Measurements from ENCODE around the gene RAI1. TPM values are rescaled to one million over a fixed set of nuclear protein-coding genes. Genes with fewer than 3 reads are reported as not detected.

The RAI1 gene
- total RNA-seq, 1 donor from 2014 or later: 29.2 TPM

- H3K36me3 ChIP-seq: no peaks in the 10 kb centered on the region
- H3K27me3 ChIP-seq: no peaks in the 10 kb centered on the region
- H3K27ac ChIP-seq: no peak overlapping the region
- no peak overlapping the region for H3K4me3 ChIP-seq
- DNase-seq (ENCODE audit: extremely low spot score in 2 of 2): no peak
- H3K4me1 ChIP-seq: peaks cover 8% of the 10 kb centered on the region
- no peaks in the 10 kb centered on the region for H3K9me3 ChIP-seq
- intact Hi-C loops (cut with DNase I): no loop called here
- TF ChIP-seq POLR2A (IDR thresholded peaks at IDR 0.05) (no peak), POLR2AphosphoS5 (IDR thresholded peaks at IDR 0.05; ENCODE audit: insufficient read depth in 1 of 2, low read depth in 1 of 2) (no peak), CTCF (IDR thresholded peaks at IDR 0.05) (no peak)
Observed at GRCh38 chr17:17659340-17659739, 21.9 kb upstream of the RAI1 start.

- Histone ChIP-seq H3K9me3 (no peaks in the 10 kb centered on the region), H3K27me3 (no peaks in the 10 kb centered on the region), H3K4me3 (no peak overlapping the region), H3K4me1 (peaks cover 8% of the 10 kb centered on the region), H3K36me3 (no peaks in the 10 kb centered on the region), H3K27ac (no peak overlapping the region)
- no peak for DNase-seq (ENCODE audit: extremely low spot score in 2 of 2)
- TF ChIP-seq POLR2A (IDR thresholded peaks at IDR 0.05): no peak
- intact Hi-C loops (cut with DNase I): no loop called here
Observed at GRCh38 chr17:17661134-17661533, 20.1 kb upstream of the RAI1 start.

GRCh38 chr17:17661834-17662385, 19.3 kb upstream of the RAI1 start:
- H3K36me3 ChIP-seq: no peaks in the 10 kb centered on the region
- DNase-seq (ENCODE audit: extremely low spot score in 2 of 2): no peak
- H3K4me3 ChIP-seq: no peak overlapping the region
- no peaks in the 10 kb centered on the region for H3K9me3 ChIP-seq
- TF ChIP-seq POLR2A (IDR thresholded peaks at IDR 0.05) (no peak), POLR2AphosphoS5 (IDR thresholded peaks at IDR 0.05; ENCODE audit: insufficient read depth in 1 of 2, low read depth in 1 of 2) (no peak)
- intact Hi-C loops (cut with DNase I): no loop called here
- H3K4me1 ChIP-seq: peaks cover 8% of the 10 kb centered on the region
- no peaks in the 10 kb centered on the region for H3K27me3 ChIP-seq
- H3K27ac ChIP-seq: no peak overlapping the region

- no peak overlapping the region for H3K4me3 ChIP-seq
- H3K4me1 ChIP-seq: peaks cover 8% of the 10 kb centered on the region
- intact Hi-C loops (cut with DNase I): no loop called here
- no peak for TF ChIP-seq POLR2A (IDR thresholded peaks at IDR 0.05)
- peak in 1 of 2 donors; percentile 20 for TF ChIP-seq POLR2AphosphoS5 (IDR thresholded peaks at IDR 0.05; ENCODE audit: insufficient read depth in 1 of 2, low read depth in 1 of 2)
- no peak for TF ChIP-seq CTCF (IDR thresholded peaks at IDR 0.05)
- DNase-seq (ENCODE audit: extremely low spot score in 2 of 2): no peak
- H3K9me3 ChIP-seq: no peaks in the 10 kb centered on the region
- no peaks in the 10 kb centered on the region for H3K36me3 ChIP-seq
- no peak overlapping the region for H3K27ac ChIP-seq
- H3K27me3 ChIP-seq: no peaks in the 10 kb centered on the region
Observed at GRCh38 chr17:17663160-17664063, 17.8 kb upstream of the RAI1 start.

- H3K27me3 ChIP-seq: no peaks in the 10 kb centered on the region
- intact Hi-C loops (cut with DNase I): no loop called here
- no peaks in the 10 kb centered on the region for H3K36me3 ChIP-seq
- no peak overlapping the region for H3K4me3 ChIP-seq
- peaks cover 8% of the 10 kb centered on the region for H3K4me1 ChIP-seq
- H3K27ac ChIP-seq: no peak overlapping the region
- DNase-seq (ENCODE audit: extremely low spot score in 2 of 2): no peak
- no peak for TF ChIP-seq CTCF (IDR thresholded peaks at IDR 0.05)
- TF ChIP-seq POLR2AphosphoS5 (IDR thresholded peaks at IDR 0.05; ENCODE audit: insufficient read depth in 1 of 2, low read depth in 1 of 2): no peak
- no peak for TF ChIP-seq POLR2A (IDR thresholded peaks at IDR 0.05)
- H3K9me3 ChIP-seq: no peaks in the 10 kb centered on the region
Observed at GRCh38 chr17:17664064-17664452, 17.2 kb upstream of the RAI1 start.

GRCh38 chr17:17665255-17665654, 16.0 kb upstream of the RAI1 start:
- DNase-seq (ENCODE audit: extremely low spot score in 2 of 2): no peak
- Histone ChIP-seq H3K9me3 (no peaks in the 10 kb centered on the region), H3K4me3 (no peak overlapping the region), H3K27ac (no peak overlapping the region), H3K4me1 (peaks cover 8% of the 10 kb centered on the region), H3K27me3 (no peaks in the 10 kb centered on the region), H3K36me3 (no peaks in the 10 kb centered on the region)
- no peak for TF ChIP-seq CTCF (IDR thresholded peaks at IDR 0.05)
- no peak for TF ChIP-seq POLR2A (IDR thresholded peaks at IDR 0.05)
- no peak for TF ChIP-seq POLR2AphosphoS5 (IDR thresholded peaks at IDR 0.05; ENCODE audit: insufficient read depth in 1 of 2, low read depth in 1 of 2)
- intact Hi-C loops (cut with DNase I): no loop called here
